B cell (primary cell): ENCODE measurements around the gene OR6C68. TPM values are rescaled to one million over a fixed set of nuclear protein-coding genes. Genes with fewer than 3 reads are reported as not detected.
"Not testable (repeated sequence)": the region's sequence is repeated elsewhere in the genome, so short reads cannot be mapped to it uniquely, and the experiment has no call there.

Experiments
- ATAC-seq: fragments of 200-7000 bp; cut with Tn5 transposase; one replicate; pipeline ENCODE4 v1.10.0; 2021; ENCODE audit warnings: low read depth, mild to moderate bottlenecking, moderate number of reproducible peaks, moderate library complexity
- CTCF ChIA-PET: fragments of 350-600 bp; sonication (Branson Sonifier 250); formaldehyde crosslinking; loops from one replicate; lab custom pipeline; 2021; ENCODE audit warnings: antibody characterized with exemption, inconsistent platforms; lab: Charles Lee
- POLR2A ChIA-PET: fragments of 350-600 bp; sonication (Branson Sonifier 250); formaldehyde crosslinking; loops from one replicate; lab custom pipeline; 2021; ENCODE audit warnings: antibody characterized with exemption; lab: Charles Lee
- DNase-seq: peaks from one replicate; pipeline ENCODE4 v3.0.0; 2013
- H2AFZ ChIP-seq: 2 replicates; pipeline ENCODE4 v1.6.1; 2012; ENCODE audit warnings: mild to moderate bottlenecking, low read depth, low read length; ENCODE audit not compliant: insufficient read depth, poor library complexity, severe bottlenecking
- H3K27ac ChIP-seq, 2 donors: 1 replicate in 1 of 2; 2 replicates in 1 of 2; pipeline ENCODE4 v1.5.1; 2012 to 2013; ENCODE audit warnings: low read length in 2 of 2, mild to moderate bottlenecking in 2 of 2, moderate library complexity in 1 of 2
- H3K27me3 ChIP-seq, 4 experiments: fragments of 200-600 bp in 1 of 4; sonication (generic) in 1 of 4; replicated peaks in 1 of 4; 1 replicate in 2 of 4; 2 replicates in 2 of 4; pipeline versions ENCODE4 v1.6.1 to v1.7.0; 2013 to 2016; ENCODE audit warnings: low read length in 3 of 4, mild to moderate bottlenecking in 2 of 4, mixed read lengths in 1 of 4, moderate library complexity in 1 of 4; ENCODE audit not compliant: insufficient read depth in 4 of 4, control insufficient read depth in 3 of 4; ENCODE audit errors: control extremely low read depth in 1 of 4
- H3K36me3 ChIP-seq, 2 experiments: replicated peaks in 1 of 2; 1 replicate in 1 of 2; 2 replicates in 1 of 2; pipeline versions ENCODE4 v1.6.1 to v1.7.1; 2013; ENCODE audit warnings: low read length in 1 of 2; ENCODE audit not compliant: insufficient read depth in 2 of 2, control insufficient read depth in 1 of 2; ENCODE audit errors: control extremely low read depth in 1 of 2, extremely low read depth in 1 of 2
- H3K4me1 ChIP-seq, 2 donors: fragments of 200-600 bp in 1 of 2; sonication (generic) in 1 of 2; 1 replicate in 1 of 2; 2 replicates in 1 of 2; pipeline versions ENCODE4 v1.5.1 to v1.6.1; 2013 to 2017; ENCODE audit warnings: low read length in 2 of 2; ENCODE audit not compliant: control insufficient read depth in 2 of 2, insufficient read depth in 2 of 2
- H3K4me2 ChIP-seq: replicated peaks from 2 replicates; pipeline ENCODE3; 2012; ENCODE audit warnings: mild to moderate bottlenecking, low read depth, low read length; ENCODE audit not compliant: poor library complexity, severe bottlenecking
- H3K4me3 ChIP-seq, 5 experiments: fragments of 200-600 bp in 1 of 5; sonication (generic) in 1 of 5; 1 replicate in 3 of 5; 2 replicates in 2 of 5; pipeline versions ENCODE4 v1.5.1 to v1.7.0; 2011 to 2016; ENCODE audit warnings: low read length in 4 of 5, mild to moderate bottlenecking in 4 of 5, low read depth in 2 of 5, control low read depth in 1 of 5, moderate library complexity in 1 of 5; ENCODE audit not compliant: insufficient read depth in 1 of 5; ENCODE audit errors: control extremely low read depth in 1 of 5, extremely low read depth in 1 of 5
- H3K79me2 ChIP-seq: fragments of 200-600 bp; sonication (generic); one replicate; pipeline ENCODE4 v1.6.0; 2016; ENCODE audit warnings: low read length; ENCODE audit not compliant: control insufficient read depth, insufficient read depth
- H3K9ac ChIP-seq: fragments of 200-600 bp; sonication (generic); 2 replicates; pipeline ENCODE4 v1.6.1; 2017; ENCODE audit warnings: mild to moderate bottlenecking, low read length, moderate library complexity
- H3K9me3 ChIP-seq, 3 donors: one replicate each; pipeline versions ENCODE4 v1.6.1 to v1.7.1; 2013; ENCODE audit warnings: low read length in 2 of 3; ENCODE audit not compliant: control insufficient read depth in 2 of 3, insufficient read depth in 1 of 3; ENCODE audit errors: control extremely low read depth in 1 of 3
- H4K20me1 ChIP-seq: 2 replicates; pipeline ENCODE4 v1.6.0; 2012; ENCODE audit warnings: mild to moderate bottlenecking, low read length; ENCODE audit not compliant: insufficient read depth, control insufficient read depth, poor library complexity, severe bottlenecking
- H3K27ac Mint-ChIP-seq: one replicate; pipeline ENCODE4 v1.8.0; 2021; ENCODE audit warnings: mixed read lengths
- H3K27me3 Mint-ChIP-seq: one replicate; pipeline ENCODE4 v1.8.0; 2021; ENCODE audit warnings: mixed read lengths
- H3K4me1 Mint-ChIP-seq: one replicate; pipeline ENCODE4 v1.8.0; 2021; ENCODE audit warnings: mixed read lengths
- H3K4me3 Mint-ChIP-seq: one replicate; pipeline ENCODE4 v1.8.0; 2021; ENCODE audit warnings: mixed read lengths
- H3K9me3 Mint-ChIP-seq: one replicate; pipeline ENCODE4 v1.8.0; 2022; ENCODE audit warnings: mixed read lengths; ENCODE audit not compliant: insufficient read depth
- EZH2 ChIP-seq: IDR thresholded peaks from 2 replicates; pipeline ENCODE4 v1.6.1; 2012; ENCODE audit warnings: borderline replicate concordance, low read depth, mild to moderate bottlenecking, moderate library complexity, low read length; ENCODE audit not compliant: insufficient read depth, poor library complexity, severe bottlenecking
- WGBS: methylation state at CpG from one replicate; pipeline ENCODE4 v1.1.5; 2013; ENCODE audit warnings: missing lambda C conversion rate; ENCODE audit not compliant: insufficient coverage; 5-methylcytosine and 5-hydroxymethylcytosine counted together
- intact Hi-C: fragments of 100-400 bp; cut with micrococcal nuclease; formaldehyde crosslinking; loops from one replicate; pipeline ENCODE4 v1.10.0; 2022
- polyA plus RNA-seq: library from polyadenylated mRNA; depleted of rRNA; stranded (reverse); fragments of >200 nt; gene quantifications from 2 replicates; pipeline ENCODE4 v1.2.3, GENCODE V29; 2012
- total RNA-seq, 2 donors: library from RNA; stranded (reverse); fragments of 120-200 nt in 1 of 2; gene quantifications; 1 replicate in 1 of 2; 2 replicates in 1 of 2; pipeline versions ENCODE4 v1.2.3 to v1.2.4, GENCODE V29; 2013 to 2022
- TF ChIP-seq, protein P1 (sequence below): fragments of 200-600 bp; IDR thresholded peaks from one replicate; pipeline ENCODE4 v1.8.0; 2022; ENCODE audit warnings: antibody characterized with exemption, mild to moderate bottlenecking

The OR6C68 gene
- total and polyA plus RNA-seq, 2 donors (not counting 1 experiment from before 2014, with no cell fraction given) = not detected

- H4K20me1 ChIP-seq, H3K79me2 ChIP-seq, H3K36me3 ChIP-seq, H2AFZ ChIP-seq, H3K9ac ChIP-seq, intact Hi-C loops, POLR2A ChIA-PET, H3K27ac Mint-ChIP-seq, H3K27me3 ChIP-seq, H3K27me3 Mint-ChIP-seq, ATAC-seq, H3K4me2 ChIP-seq, H3K9me3 Mint-ChIP-seq, DNase-seq, H3K27ac ChIP-seq, H3K4me1 ChIP-seq, H3K4me3 ChIP-seq, H3K9me3 ChIP-seq, H3K4me3 Mint-ChIP-seq, H3K4me1 Mint-ChIP-seq: not testable (repeated sequence)
- CTCF ChIA-PET = interaction anchor here (0.6 kb wide), 1 partner anchor 1292 kb away, joined by 3 read pairs; no protein-coding TSS in a partner anchor
- WGBS = 80% methylated on average over 2 of the region's 13 CpGs
These were observed 7.9 kb upstream of the OR6C68 start for GRCh38 chr12:55484284-55484683.

DNA sequence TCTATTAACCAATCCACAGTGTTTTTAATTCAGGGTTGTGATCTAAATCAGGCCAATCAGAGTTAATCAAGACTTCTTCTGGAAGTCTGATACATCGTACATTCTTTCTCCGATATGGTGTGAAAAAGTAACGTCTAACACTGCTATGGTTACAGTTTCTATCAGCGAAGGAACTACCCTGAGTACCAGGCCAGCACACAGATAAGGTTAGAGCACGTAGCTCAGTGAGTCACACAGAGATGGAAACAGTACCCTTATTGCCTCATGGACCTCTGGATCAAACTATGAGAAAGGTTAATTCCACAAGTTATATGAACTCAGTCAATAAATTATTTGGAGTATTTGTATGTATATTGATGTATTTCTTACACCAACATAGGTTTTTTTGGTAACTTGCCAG is 3.3 kb downstream of the OR6C68 start:
- no peak overlapping the region for H3K4me2 ChIP-seq
- H2AFZ ChIP-seq = no peak overlapping the region
- H3K9ac ChIP-seq = no peak overlapping the region
- no peak overlapping the region for H3K4me3 Mint-ChIP-seq
- no peak for ATAC-seq
- no peaks in the 10 kb centered on the region for H3K9me3 ChIP-seq
- no peaks in the 10 kb centered on the region for H3K9me3 Mint-ChIP-seq
- no peak overlapping the region for H3K27ac Mint-ChIP-seq
- TF ChIP-seq, protein P1, sequence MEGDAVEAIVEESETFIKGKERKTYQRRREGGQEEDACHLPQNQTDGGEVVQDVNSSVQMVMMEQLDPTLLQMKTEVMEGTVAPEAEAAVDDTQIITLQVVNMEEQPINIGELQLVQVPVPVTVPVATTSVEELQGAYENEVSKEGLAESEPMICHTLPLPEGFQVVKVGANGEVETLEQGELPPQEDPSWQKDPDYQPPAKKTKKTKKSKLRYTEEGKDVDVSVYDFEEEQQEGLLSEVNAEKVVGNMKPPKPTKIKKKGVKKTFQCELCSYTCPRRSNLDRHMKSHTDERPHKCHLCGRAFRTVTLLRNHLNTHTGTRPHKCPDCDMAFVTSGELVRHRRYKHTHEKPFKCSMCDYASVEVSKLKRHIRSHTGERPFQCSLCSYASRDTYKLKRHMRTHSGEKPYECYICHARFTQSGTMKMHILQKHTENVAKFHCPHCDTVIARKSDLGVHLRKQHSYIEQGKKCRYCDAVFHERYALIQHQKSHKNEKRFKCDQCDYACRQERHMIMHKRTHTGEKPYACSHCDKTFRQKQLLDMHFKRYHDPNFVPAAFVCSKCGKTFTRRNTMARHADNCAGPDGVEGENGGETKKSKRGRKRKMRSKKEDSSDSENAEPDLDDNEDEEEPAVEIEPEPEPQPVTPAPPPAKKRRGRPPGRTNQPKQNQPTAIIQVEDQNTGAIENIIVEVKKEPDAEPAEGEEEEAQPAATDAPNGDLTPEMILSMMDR = no peak
- no peak for TF ChIP-seq EZH2
- no peak overlapping the region for H3K4me3 ChIP-seq
- WGBS = 96% methylated on average over 4 of the region's 5 CpGs
- H3K27ac ChIP-seq = no peak overlapping the region
- ChIA-PET POLR2A (no interaction called here), CTCF (no interaction called here)
- peaks cover 7% of the 10 kb centered on the region for H3K4me1 Mint-ChIP-seq
- H4K20me1 ChIP-seq = no peaks in the 10 kb centered on the region
- no peaks in the 10 kb centered on the region for H3K79me2 ChIP-seq
- H3K4me1 ChIP-seq = peaks cover 0 to 3% of the 10 kb centered on the region in 2 donors
- DNase-seq = no peak
- no peaks in the 10 kb centered on the region for H3K27me3 ChIP-seq
- intact Hi-C loops = no loop called here
- H3K27me3 Mint-ChIP-seq = no peaks in the 10 kb centered on the region
- H3K36me3 ChIP-seq = no peaks in the 10 kb centered on the region
